Left renal cortex interstitium (tissue), 4 donors: ENCODE measurements around the gene USP31. TPM values are rescaled to one million over a fixed set of nuclear protein-coding genes. Genes with fewer than 3 reads are reported as not detected.

ENCODE experiments used
- DNase-seq, 4 donors: peaks; one replicate each; pipeline ENCODE4 v3.0.0-alpha.2; 2013; ENCODE audit warnings: low read depth in 4 of 4, low spot score in 2 of 4, missing footprints in 1 of 4
- polyA plus RNA-seq, 4 donors: library from polyadenylated mRNA; unstranded; fragments of 120-200 nt; gene quantifications; one replicate each; pipeline ENCODE4 v1.2.1, GENCODE V29; 2013; ENCODE audit not compliant: insufficient read length in 4 of 4

USP31 gene
- polyA plus RNA-seq, 4 donors, result 5.5 to 8.4 (median 6.7) TPM

DNA sequence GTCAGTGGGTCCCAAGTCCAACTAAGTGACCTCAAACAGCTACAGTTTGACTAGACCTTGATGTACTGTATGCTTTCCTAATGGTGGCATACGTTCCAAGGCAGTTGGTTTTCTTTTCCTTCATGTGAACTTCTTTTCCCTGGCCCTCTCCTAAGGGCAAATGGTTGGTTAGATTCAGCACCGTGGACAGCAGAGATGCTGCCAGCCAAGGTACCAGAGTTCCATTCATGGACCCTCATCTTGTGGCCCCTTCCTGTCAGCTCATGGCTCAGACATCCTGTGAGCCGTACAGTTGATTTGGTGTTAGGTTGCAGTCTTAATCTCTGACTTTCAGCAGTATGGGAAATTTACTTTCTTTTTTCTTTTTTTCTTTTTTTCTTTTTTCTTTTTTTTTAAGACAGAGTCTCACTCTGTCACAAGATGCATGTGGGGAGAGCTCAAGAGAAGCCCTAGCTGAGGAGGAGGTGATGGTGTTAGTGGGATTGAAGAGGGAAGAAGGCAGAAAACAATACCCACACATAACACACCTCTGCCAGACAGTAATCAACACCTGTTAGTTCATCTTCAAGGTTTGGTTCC, 122.4 kb downstream of the USP31 start:
- DNase-seq, result peak; percentile 48 to 84 (median 61)

DNA sequence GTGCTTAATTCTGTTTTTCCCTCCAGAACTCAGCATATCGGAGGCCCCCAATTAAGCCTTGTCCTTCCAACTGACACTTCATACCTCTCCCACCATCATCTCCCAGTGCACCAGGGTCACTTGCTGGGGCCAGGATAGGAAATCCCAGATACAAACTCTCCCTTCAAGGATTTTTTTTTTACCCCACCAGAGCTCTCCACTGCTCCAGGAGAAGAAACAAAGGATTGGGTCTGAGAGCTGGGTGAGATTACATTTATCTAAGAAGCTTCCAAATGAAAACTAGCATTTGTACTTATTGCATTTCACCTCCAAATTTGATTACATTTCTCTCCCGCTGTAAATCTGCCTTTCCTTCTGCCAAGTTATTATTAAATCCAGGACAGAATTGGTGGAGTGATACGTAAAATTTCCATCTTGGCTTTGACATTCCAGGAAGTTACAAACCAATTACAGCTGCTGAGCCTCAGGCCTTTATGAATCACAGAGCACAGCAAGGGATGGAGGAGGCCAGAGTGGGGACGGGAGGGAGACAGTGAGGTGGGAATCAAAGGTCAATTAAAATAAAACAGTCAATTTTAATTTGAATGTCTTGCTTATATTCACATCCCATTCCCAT, 123.5 kb downstream of the USP31 start:
- DNase-seq, result no peak

DNA sequence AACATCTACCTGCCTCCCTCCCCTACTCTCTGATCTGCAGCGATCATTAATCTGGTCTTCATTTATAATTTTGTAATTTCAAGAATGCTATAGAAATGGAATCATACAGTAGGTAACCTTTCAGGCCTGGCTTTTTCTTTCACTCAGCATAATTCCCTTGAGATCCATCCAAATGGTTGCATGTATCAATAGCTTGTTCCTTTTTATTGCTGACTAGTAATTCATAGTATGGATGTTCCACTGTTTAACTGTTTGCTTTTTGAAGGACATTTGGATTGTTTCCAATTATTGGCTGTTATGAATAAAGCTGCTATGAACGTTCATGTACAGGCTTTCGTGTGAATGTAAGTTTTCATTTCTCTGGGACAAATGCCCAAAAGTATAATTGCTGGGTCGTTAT, 125.2 kb downstream of the USP31 start:
- DNase-seq, result no peak

DNA sequence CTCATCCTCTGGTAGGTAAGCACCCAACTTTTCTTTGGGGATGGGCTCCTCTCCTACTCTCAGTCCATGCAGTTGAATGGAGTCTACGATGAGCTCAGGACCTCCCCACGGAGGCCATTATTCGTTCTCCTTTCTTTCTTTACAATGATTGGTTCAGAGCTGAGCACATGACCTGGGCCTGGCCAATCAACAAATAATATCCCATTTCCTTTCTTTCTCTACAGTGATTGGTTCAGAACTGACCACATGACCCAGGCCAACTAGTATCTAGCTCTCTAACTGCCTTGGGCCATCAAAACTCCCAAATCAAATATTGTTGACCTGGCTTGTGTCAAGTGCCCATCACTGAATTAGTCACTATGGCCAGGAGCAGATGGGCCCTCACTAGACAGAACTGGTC, 129.2 kb downstream of the USP31 start:
- DNase-seq, result no peak

DNA sequence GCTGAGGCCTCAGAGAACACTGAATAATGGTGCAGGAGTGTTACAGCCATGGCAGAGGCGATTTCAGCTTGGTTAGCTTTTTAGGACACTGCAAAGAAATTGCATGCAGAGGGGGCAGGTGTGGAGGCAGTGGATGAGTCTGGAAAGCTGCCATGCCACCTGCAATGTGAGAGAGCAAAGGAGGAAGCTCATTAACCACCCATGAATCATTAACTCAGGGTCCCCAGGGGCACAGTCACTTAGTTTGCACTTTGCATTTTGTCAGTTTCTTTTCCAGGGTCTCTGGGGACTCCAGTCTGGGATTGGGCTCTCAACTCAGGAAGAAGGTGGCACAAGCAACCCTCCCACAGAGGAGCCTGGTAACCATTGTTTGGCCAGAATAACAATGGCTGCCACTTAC, 132.9 kb downstream of the USP31 start:
- DNase-seq, result peak in 3 of 4 donors; percentile 9 to 51 (median 29)

DNA sequence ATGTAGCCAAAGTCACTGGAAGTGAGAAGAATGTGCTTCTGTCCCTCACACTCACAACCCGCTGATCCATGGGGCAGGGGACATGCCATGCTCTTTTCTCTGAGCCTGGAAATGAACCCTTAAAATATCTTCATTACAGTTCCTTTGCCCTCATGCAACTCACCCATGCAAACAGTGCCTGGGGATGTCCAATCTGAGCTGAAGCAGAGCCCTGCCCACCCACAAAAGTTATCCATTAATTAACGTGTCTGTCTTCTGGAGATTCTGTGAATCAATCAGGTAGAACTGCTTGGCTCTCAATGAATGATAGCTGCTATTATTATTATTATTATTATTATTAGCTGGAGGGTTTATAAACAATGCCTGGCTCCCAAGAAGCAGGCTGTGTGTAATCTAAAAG, 133.7 kb downstream of the USP31 start:
- no peak for DNase-seq

DNA sequence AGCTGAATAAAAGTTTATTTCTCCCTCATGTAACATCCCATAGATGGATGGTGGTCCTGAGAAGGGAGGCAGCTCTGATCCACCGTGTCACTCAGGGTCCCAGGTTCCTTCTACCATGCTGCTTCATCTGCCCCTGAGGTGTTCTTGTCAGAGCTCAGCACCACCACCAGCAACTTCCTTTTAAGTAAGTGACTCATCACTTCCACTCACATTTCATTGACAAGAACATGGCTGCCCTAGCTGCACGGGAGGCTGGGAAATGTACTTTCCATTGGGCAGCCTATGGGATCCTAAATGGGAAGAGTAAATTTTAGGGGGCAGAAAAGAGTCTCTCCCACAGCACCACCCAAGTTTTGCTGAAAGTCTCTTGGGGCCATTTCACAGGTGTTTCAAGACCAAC, 134.7 kb downstream of the USP31 start:
- no peak for DNase-seq

Other genes with a start within 250 kb of the USP31 start
- 10 to 100 TPM; 37.0 to 56.1 (median 46.1) TPM for gene SCNN1G, start 33.3 kb upstream of the USP31 start, polyA plus RNA-seq
- 10 to 100 TPM; 12.8 to 26.0 (median 16.2) TPM for gene SCNN1B, start 152.8 kb upstream of the USP31 start, polyA plus RNA-seq